ENCODE results near the gene TH.

DNA sequence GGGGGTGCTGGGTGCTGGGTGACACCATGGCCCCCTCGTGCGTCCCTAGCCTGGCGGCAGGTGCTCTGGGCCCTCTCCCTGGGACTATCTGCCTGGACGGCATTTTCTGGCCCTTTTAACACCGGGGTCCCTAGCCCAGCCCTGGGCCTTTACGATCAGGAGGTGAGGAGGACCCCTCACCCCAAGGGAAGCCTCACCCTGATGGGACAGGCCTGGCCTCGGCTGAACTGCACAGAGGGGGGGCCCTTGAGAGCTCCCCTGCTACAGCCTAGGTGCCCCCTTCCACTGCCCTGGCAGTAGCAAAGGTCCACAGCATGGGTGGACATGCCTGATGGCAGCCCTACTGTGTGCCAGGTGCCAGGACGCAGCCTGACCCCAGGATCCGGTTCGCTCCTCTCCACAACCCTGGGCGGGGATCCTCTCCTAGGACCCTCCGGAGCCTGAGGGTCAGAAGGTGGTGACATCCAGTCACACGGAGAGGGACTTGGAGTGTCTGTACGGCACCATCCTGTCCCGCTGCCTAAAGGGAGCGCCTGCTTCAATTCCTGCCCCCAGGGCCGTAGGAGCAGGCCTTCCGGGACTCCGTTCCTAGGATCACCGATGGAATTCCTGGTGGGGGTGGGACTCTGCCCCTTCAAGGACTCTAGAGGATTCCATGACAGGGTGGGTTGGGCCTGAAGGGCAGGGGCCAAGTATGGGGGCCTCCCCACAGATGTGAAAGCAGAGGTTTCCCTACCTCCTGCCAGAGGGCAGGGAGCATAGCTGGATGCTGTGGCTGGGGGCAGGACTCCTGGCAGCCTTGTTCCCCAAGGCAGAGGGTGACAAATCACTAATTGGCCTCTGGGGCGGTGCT is 33.0 kb upstream of the TH start:
- TF ChIP-seq, protein P1, sequence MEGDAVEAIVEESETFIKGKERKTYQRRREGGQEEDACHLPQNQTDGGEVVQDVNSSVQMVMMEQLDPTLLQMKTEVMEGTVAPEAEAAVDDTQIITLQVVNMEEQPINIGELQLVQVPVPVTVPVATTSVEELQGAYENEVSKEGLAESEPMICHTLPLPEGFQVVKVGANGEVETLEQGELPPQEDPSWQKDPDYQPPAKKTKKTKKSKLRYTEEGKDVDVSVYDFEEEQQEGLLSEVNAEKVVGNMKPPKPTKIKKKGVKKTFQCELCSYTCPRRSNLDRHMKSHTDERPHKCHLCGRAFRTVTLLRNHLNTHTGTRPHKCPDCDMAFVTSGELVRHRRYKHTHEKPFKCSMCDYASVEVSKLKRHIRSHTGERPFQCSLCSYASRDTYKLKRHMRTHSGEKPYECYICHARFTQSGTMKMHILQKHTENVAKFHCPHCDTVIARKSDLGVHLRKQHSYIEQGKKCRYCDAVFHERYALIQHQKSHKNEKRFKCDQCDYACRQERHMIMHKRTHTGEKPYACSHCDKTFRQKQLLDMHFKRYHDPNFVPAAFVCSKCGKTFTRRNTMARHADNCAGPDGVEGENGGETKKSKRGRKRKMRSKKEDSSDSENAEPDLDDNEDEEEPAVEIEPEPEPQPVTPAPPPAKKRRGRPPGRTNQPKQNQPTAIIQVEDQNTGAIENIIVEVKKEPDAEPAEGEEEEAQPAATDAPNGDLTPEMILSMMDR (conservative IDR thresholded peaks at IDR 0.05; ENCODE audit: low read depth, low read length): no peak
- TF ChIP-seq MXI1 (IDR thresholded peaks at IDR 0.05; ENCODE audit: borderline replicate concordance, low read depth, low read length) (no peak), SMC3 (IDR thresholded peaks at IDR 0.05; ENCODE audit: low read depth, low read length) (no peak), MAZ (IDR thresholded peaks at IDR 0.05; ENCODE audit: borderline replicate concordance, low read depth, low read length) (no peak), CHD1 (IDR thresholded peaks at IDR 0.05; ENCODE audit: low read depth, low read length) (no peak), RFX5 (IDR thresholded peaks at IDR 0.05; ENCODE audit: low read depth, low read length) (no peak), RAD21 (IDR thresholded peaks at IDR 0.05; ENCODE audit: low read length) (no peak), NFE2L2 (IDR thresholded peaks at IDR 0.05; ENCODE audit: low read depth, low read length) (no peak)
